T-helper 1 cell (primary cell): ENCODE measurements around the gene POLH.
"Not testable (repeated sequence)": the region's sequence is repeated elsewhere in the genome, so short reads cannot be mapped to it uniquely, and the experiment has no call there.

Source experiments
- DNase-seq, 5 donors: peaks; one replicate each; pipeline ENCODE4 v3.0.0-alpha.2; 2012 to 2020

Gene POLH

DNA sequence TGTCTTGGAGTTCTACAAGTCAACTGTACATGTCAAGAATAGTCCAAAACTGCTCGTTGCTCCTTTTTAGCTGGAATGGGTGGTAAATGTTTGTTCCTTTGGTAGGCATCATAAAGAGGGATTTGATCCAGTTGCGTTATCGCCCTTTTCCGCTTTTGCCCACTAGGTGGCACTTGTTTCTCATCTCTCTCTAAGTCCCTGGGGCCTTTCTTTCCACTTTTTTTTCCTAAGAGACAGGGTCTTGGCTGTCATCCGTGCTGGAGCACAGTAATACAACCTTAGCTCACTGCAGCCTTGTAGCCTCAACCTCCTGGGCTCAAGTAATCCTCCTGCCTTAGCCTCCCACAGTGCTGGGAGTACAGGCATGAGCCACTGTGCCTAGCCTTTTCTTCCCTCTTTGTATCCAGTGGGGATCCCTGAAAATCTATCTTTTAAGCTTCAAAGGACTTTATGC is 32.4 kb downstream of the POLH start:
- DNase-seq: peak in 4 of 5 donors; percentile 19 to 51 (median 35)

DNA sequence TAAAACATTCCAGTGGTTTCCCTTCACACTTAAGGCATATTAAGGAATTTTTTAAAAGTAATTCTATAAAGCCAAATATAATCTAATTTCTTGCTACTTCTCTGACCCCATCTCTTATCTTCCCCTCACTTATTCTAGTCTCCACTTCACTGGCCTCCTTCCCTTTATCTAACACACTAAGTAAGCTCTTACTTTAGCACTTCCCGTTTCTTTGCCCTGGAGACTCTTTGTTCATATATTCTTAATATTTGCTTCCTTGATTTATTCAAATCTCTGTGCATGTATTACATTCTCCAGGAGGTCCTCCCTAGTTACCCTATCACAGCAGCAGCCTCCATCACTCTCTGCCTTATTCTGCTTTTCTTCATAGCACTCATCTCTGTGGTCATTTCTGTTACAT is 32.8 kb downstream of the POLH start:
- no peak for DNase-seq

GRCh38 chr6:43609402-43609801 is 33.4 kb downstream of the POLH start:
- no peak for DNase-seq

- DNase-seq: no peak
These were observed 34.4 kb downstream of the POLH start for GRCh38 chr6:43610431-43610830.

GRCh38 chr6:43613721-43614395 is 37.9 kb downstream of the POLH start:
- DNase-seq: no peak

DNA sequence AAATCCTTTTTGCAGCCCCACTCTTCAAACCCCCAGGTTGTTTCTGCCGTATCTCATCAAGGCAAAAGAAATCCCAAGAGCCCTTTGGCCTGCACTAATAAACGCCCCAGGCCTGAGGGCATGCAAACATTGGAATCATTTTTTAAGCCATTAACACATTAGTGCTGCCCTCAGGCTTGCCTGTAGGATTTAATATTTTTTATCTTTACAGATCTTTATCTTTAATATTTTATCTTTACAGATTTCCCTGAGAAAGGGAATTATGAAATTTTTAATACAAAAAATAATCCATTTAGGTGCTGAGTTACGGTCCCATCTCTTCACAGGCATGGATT is 38.4 kb downstream of the POLH start:
- no peak for DNase-seq

DNA sequence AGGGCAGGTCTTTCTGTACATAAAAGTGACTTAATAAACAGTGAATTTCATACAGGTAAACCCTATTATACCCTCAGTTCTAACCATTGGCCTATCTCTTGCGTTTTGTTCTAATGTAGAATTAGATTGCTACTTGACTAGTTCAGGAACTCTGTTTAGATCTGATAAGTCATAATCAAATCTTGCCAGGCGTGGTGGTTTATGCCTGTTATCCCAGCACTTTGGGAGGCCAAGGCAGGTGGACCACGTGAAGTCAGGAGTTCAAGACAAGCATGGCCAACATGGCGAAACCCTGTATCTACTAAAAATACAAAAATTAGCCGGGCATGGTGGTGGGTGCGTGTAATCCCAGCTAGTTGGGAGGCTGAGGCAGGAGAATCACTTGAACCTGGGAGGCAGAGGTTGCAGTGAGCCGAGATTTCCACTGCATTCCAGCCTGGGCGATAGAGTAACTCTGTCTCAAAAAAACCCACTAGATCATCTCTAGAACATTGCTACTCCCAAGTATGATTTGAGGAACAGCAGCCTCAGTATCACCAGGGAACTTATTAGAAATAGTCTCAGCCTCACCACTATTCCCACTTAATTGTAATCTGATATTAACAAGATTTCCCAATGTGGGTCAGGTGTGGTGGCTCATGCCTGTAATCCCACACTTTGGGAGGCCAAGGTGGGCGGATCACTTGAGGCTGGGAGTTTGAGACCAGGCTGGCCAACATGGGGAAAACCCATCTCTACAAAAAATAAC is 40.9 kb downstream of the POLH start:
- DNase-seq: no peak

DNA sequence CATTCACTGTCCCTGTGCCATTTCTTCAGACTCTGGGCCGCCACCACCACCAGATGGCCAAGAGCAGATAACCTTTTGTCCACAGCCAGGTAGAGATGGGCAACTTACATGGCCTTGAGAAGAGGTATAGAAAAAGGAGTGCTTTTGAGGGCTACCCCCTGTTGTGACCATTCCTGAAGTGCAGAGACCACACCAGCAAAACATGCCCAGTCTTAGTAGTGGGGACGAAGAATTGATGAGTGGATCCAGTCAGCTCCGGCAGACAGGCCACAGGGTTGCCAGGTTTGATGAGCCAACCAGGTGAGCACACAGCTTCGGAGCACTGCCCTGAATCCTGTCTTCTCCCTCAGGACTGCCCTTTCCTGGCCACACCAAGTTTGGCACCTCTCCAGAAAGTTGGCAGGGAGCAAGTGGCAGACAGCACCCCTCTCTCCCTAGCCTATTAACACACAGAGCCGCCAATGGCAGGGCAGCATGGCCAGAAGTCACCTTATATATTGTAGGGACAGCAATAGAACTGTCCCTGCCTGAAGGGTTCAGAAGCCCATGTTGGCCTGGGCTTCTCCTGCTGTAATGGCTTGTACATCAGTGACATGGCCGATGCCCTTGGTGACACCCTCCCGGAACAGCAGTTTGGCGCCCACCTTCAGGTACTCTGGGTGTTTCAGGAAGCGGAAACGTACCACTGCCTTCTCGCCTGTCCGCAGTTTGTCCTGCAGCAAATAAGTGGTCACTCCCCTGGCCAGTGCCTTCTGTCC is 45.3 kb downstream of the POLH start:
- no peak for DNase-seq

GRCh38 chr6:43621836-43622180 is 45.8 kb downstream of the POLH start:
- DNase-seq: no peak

- no peak for DNase-seq
These were observed 46.6 kb downstream of the POLH start for GRCh38 chr6:43622541-43622940.

DNA sequence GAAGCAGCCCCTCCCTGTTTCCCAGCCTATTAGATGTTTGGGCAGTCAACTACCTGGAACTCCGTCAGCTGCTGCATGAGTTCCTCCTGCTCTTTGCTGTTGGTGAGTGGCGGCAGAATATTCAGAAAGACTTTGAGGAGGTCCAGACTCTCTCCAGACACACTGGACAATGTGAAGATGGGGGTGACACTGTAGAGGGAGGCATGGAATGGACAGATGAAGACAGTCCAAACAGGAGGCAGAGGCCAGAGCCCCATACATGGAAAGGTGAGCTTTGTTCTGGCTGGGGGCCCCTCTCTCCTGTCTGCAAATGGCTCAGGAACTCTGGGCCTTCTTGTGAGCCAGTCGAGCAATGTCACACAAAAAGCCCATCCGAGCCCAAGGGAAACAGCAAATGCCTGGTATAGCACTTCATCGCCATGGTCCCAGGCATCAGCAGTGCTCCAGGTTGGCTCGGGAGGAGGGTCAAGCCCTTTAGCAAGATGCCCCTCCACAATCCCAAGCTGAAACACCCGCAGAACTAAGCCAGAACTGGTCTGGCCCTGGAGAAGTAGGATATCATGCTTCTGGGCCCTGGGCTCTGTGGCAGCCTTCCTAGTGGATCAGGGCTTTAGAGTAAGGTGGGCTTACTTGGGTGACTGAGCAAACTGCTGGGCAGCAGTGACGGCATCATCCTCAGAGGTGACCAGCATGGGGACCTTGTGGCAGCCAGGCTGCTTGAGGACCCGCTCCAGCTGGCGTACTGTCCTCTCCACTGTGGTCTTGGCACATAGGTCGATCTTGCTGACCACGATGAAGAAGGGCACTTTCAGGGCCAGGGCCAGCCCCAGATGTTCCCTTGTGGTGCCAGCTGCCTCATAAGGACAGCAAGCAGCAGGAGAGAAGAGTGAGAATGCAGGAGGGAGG is 48.1 kb downstream of the POLH start:
- DNase-seq: no peak

DNA sequence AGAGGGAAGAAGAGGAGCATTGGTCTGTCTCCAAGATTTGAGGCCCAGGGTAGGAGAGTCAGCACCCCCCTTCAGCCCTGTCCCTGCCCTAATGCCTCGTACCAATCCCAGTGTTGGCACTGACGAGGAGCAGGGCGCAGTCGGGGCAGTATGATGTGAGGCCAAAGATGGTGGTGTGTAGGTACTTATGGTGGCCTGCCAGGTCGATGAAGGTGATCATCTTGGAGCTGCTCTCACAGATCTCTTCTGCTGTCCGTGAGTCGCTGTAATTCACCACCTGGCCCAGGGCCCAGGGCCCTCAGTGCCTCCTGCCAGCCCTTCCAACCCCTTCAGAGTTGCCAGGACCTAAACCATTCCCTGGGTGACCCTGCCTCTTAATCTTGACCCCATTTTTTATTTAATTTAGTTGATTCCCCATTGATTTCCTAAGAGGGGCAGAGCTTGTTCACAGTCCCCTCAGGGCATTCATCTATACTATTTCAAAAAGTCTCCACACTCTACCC is 48.9 kb downstream of the POLH start:
- no peak for DNase-seq

GRCh38 chr6:43625393-43625992 is 49.5 kb downstream of the POLH start:
- DNase-seq: no peak

GRCh38 chr6:43627008-43627825 is 51.2 kb downstream of the POLH start:
- DNase-seq: peak in 1 of 5 donors; percentile 69

DNA sequence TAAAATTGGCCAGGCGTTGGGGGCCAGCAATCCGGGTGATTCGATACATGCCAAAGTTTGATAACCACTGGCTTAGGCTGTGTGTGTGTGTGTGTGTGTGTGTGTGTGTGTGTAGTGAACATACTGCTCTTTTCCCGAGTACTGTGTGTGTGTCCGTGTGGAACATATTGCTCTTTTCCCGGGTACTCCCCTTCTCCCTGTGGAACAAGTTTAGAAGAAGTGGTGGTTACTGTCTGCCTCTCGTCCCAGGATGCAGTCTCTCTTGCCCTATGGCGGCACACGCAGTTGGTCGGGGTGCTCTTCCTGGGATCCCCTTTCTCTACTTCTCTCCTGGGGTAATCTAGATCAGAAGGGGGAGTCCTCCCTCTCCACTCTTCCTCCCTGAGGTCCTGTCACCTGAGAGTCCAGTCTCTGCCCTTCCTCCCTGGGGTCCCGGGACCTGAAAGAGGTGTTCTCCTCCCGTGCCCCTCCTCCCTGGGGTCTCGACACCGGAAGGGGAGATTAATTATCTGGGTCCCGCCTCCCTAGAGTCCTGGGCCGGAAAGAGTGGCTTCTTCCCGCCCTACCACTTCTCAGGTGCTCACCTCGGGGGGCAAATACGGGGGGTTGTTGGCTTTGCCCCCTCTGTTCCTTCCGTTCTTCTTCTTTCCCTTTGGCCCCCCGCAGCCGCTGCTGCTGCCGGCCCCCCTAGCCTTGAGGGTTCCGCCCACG is 52.6 kb downstream of the POLH start:
- DNase-seq: peak; percentile 13 to 70 (median 33)

- peak; percentile 89 to 99 (median 94) for DNase-seq
These were observed 53.1 kb downstream of the POLH start, which contains the start of gene GTPBP2 for GRCh38 chr6:43629104-43629504. GTPBP2 (minus strand) TSS chr6:43629264; CDS start chr6:43629162, 102 bp downstream.

DNA sequence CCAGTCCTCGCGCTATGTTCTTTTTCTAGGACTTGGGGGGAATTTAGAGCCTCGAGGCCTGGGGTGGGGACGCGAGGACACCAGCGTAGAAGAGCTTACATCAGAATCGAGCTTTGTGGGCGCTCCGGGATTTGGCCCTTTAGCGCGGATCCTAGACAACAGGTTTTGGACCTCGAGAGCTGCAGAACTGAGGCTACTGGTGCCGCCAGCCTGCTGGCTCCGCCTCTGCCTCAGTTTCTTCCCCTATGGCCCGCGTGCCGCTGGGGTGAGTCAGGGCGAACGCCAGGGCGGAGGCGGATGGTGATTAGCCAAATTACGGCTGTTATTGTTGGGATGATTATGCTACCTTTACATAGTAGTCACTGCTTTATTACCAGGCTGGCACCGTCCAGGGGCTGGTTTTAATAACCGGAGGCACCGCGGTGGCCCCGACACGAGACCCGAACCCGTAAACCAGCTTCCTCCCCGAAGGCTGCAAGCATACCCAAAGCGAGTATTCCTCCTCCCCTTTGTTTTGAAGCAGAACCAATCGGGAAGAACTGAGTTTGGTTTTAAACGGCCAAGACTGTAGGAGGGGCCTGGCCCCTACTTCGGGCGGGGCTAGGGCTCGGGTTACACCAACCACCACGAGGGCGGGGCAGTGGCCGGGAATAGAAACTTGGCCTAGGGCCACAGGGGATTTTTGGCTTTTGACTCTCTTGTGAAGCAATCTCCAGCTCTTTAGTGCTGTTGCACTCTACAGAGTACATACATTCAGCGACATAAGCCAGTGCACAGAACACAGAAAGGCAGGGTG is 53.7 kb downstream of the POLH start:
- DNase-seq: peak; percentile 78 to 95 (median 83)

- DNase-seq: no peak
These were observed 55.1 kb downstream of the POLH start for GRCh38 chr6:43630980-43631619.

DNA sequence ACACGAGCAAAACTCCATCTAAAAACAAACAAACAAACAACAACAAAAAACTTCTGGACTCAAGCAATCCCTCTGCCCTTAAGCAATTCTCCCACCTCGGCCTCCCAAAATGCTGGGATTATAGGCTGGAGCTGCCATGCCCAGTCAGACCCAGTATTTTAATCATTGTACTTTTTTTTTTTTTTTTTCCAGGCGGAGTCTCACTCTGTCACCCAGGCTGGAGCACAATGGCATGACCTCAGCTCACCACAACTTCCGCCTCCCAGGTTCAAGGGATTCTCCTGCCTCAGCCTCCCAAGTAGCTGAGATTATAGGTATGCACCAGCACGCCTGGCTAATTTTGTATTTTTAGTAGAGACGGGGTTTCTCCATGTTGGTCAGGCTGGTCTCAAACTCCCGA is 57.0 kb downstream of the POLH start:
- DNase-seq: not testable (repeated sequence)
